HG02610 (cell line): ENCODE data around the gene AP1M2.
"Not testable (repeated sequence)": the region's sequence is repeated elsewhere in the genome, so short reads cannot be mapped to it uniquely, and the experiment has no call there.

Experiments
- ATAC-seq: cut with Tn5 transposase; IDR thresholded peaks from one replicate; pipeline ENCODE4 v1.9.1; 2021; ENCODE audit warnings: mild to moderate bottlenecking, moderate library complexity; ENCODE audit not compliant: unreplicated experiment

AP1M2 gene

DNA sequence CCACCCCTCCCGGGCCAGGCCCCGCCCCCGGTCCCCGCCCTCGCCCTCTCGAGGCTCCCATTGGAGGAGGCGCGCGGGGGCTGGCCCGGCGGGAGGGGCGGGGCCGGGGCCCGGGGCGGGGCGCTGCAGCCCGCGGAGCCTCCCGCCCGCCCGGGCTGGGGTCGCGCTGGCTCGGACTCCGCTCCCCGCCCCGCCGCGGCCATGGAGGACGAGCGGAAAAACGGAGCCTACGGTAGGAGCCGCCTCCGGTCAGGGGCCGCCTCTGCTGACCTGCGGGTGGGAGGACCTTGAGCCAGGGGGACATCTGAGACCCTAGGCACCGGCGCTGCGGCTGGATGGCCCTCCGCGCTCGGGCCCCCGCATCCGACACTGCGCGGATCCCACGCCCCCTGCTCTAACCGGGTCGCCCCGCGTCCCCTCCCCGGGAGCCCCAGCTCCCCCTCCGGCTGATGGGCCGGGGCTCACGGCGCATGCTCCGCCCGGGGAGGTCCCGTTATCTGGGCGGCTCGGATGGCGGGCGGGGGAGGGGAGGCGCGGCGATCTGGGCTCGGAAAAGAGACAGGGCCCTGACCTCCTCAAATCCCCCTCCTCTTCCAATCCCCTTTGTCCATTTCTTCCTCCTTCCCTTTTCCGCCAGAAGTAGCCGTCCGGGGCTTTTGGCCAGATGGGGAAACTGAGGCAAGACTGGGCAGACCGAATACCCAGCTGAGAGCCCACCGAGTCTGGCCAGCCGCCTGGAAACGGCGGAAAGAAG is 15.4 kb upstream of the AP1M2 start:
- peak; percentile 56 for ATAC-seq

DNA sequence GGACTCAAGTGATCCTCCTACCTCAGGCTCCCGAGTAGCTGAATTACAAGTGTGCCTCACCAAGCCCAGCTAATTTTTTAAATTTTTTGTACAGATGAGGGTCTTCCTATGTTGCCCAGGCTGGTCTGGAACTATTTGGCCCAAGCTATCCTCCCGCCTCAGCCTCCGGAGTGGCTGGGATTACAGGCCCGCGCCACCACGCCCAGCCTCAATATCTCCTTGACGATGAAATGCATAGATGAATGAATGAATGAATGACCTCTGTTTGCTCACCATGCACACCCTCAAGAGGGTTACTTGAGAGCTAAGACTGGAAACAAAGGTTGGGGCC is 14.9 kb upstream of the AP1M2 start:
- no peak for ATAC-seq

DNA sequence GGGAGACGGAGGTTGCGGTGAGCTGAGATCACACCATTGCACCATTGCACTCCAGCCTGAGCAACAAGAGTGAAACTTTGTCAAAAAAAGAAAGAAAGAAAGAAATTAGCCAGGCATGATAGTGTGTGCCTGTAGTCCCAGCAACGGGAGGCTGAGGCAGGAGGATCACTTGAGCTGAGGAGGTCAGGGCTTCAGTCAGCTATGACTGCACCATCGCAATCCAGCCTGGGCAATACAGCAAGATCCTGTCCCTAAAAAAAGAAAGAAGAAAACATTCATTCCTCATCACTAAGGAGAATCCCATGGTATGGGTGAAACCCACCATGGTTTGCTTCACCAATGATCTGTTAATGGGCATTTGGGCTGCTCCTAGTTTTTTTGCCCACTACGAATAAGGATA is 13.0 kb upstream of the AP1M2 start:
- no peak for ATAC-seq

DNA sequence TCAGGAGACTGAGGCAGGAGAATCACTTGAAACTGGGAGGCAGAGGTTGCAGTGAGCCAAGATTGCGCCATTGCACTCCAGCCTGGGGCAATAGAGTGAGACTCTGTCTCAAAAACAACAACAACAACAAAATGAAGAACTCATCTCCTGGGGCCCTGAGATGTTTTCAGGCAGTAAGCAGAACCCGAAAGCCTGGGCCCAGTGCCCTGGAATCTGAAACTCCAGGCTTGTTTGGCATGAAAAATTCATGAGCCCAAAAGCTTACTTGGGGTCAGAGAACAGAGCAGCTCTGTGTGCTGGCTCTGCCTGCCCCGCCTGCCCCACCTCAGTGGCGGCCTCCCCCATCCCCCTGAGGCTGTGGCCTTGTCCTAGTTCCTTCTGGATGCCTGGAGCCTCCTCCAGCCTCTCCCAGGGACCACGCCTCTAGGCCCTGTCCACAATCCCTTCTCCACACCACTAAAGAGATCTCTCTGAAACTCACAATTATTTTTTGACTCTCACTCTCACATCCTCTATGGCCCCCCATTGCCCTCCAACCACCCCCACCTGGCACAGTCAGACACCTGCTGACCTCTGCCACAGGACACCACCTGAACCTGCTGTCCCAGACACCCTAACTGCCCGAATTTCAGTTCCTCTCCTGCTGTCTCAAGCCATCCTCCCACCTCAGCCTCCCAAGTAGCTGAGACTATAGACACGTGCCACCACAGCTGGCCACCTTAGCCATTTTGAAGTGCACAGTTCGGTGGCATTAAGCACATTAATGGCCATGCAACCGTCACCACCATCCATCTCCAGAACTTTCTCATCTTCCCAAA is 6.9 kb upstream of the AP1M2 start:
- ATAC-seq: no peak

DNA sequence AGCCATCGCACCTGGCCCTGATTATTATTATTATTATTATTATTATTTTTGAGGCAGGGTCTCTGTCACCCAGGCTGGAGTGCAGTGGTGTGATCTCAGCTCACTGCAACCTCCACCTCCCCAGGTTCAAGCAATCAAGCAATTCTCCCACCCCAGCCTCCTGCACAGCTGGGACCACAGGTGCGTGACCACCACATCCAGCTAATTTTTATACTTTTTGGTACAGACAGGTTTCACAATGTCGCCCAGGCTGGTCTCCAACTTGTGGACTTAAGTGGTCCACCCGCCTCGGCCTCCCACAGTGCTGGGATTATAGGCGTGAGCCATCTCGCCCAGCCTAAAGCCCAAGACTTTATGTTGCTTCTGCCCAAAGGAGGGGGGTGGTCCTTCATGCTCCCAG is 6.0 kb upstream of the AP1M2 start:
- ATAC-seq: no peak

DNA sequence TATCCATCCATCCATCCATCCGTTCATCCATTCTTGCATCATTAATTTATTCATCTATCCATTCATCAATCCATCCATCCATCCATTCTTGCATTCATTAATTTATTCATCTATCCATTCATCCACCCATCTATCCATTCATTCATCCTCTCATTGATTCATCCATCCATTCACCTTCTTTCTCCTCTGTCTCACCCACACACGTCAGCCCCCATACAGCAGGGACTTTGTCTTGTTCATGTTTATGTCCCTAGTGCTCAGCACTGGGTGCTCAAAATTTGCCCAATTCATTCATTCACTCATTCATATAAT is 683 bp upstream of the AP1M2 start:
- no peak for ATAC-seq

DNA sequence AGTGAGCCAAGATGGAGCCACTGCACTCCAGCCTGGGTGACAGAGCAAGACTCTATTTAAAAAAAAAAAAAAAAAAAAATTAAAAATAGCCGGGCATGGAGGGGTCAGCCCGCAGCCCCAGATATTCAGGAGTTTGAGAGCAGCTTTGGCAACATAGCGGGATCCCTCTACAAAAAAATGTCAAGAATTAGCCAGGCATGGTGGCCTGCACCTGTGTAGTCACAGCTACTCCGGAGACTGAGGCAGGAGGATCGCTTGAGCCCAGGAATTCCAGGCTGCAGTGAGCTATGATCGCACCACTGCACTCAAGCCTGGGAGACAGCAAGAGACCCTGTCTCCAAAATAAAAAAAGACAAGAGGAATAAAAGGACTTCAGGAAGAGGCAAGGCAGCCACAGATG is 716 bp downstream of the AP1M2 start:
- ATAC-seq: no peak

DNA sequence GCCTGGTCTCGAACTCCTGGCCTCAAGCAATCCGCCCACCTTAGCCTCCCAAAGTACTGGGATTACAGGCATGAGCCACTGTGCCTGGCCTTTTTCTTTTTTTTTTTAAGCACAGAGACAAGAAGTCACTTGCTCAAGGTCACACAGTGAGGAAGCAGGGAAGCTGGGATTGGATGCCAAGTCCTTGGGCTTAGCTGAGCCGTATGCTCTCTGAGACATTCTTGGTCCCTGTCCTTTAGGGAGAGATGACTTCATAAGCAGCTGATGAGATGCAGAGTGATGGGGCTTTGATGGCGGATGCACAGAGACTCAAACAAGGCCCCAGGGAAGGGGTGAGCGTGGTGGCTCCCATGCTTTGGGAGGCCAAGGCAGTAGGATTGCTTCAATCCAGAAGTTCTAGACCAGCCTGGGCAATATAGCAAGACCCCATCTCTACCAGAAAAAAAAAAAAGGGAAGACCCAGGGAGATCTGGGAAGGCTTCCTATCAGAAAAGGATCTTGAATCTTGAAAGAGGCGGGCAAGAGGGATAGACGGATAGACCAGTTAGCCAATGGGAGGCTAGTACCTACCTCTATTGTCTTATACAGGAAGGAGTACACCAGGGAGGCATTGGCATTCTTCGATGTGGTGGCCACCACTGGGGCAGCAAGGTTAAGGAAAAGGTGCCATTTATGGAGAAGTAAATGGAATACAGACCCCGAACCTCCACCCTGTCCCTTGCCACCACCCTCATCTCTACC is 3.9 kb downstream of the AP1M2 start:
- no peak for ATAC-seq

DNA sequence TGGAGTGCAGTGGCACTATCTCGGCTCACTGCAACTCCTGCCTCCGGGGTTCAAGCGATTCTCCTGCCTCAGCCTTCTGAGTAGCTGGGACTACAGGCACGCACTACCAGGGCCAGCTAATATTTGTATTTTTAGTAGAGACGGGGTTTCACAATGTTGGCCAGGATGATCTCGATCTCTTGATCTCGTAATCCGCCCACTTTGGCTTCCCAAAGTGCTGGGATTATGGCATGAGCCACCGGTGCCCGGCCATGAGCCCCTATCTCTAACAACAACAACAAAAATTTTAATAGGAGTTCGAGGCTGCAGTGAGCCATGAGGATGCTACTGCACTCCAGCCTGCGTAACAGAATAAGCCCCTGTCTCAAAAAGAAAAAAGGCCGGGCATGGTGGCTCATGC is 5.0 kb downstream of the AP1M2 start:
- ATAC-seq: no peak

DNA sequence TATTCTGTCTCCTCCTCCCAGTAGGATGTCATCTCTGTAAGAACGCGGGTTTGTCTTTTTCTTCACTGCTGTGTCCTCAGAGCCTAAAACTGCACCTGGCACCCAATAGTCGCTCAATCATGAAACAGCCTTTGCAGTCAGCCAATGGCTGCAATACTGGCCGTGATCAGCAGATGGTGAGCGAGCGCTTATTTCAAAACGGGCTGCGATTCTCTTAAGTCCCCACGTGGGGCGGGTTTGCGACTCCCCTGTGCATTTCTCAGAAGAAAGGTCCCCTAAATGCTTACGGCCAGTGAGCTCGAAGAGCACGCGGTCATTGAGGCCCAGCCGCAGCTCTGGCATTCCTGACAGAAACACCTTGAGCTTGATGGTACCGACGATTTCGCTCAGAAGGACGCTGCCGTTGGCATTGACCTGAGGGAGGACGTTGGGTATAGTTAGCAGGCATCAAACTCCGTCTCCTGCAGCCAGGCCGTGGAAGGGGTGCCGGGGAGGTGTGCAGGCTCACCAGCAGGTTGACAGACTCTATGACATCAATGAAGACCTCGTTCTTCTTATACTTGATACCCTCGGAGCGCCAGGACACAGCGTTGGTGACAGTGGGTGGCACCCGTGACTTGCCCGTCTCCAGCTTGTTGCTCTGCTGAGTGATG is 6.0 kb downstream of the AP1M2 start:
- peak; percentile 58 for ATAC-seq

DNA sequence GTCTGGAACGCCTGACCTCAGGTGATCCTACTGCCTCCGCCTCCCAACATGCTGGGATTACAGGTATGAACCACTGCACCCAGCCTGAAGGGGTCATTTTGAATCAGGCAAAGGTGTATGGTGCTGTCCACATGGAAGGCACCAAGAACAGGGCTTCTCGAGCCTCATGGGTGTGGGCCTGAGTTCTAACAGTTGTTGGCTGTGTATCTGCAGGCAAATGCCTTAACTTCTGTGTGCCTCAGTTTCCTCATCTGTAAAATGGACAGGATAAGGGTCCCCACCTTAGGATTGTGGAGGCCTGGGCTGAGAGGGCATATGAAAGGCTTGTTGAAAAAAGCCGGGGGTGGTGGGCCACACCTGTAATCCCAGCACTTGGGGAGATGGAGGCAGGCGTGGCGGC is 9.2 kb downstream of the AP1M2 start:
- no peak for ATAC-seq

DNA sequence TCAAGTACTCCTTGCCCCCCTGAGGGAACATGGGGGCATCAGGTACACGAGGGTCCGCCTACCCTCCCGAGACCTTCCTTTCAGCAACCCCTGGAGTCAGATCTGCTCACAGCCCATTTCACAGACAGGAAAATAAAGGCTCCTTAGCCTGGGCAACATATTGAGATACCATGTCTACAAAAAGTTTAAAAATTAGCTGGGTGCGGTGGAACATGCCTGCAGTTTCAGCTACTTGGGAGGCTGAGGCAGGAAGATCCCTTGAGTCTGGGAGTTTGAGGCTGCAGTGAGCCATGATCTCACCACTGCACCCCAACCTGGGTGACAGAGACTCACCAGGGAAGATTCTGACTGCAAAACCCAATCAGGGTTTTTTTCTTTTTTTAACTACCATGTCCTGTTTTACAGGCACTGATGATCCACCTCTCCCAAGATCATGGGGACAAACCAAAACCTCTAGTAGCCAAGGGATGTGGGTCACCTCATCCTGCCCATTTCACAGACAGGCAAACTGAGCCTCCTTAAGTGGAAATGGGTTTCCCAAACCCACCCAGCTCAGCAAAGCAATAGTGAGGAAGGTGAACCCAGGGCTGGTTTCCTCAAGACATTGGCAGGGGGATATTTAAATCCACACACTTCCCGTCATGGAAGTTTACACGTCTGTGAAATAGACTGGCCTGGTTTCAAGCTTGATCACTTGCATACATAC is 11.9 kb downstream of the AP1M2 start:
- no peak for ATAC-seq

DNA sequence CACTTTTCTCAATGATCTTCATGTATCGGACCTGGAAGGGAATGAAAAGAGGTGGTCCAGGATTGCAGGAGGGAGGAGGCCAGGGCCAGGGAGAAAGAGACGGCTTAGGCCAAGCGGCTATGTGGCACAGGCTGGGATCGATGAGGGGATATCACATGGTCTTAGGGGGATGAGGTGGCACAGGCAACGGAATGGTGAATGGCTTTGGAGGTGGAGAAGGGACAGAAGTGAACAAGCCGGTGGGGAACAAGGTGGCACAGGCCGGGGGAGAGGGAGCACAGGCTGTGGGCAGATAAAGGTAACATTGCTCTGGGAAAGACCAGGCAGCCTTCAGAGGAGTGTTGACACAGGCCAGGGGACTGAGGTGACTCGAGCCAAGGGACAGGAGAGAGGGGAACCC is 12.7 kb downstream of the AP1M2 start:
- ATAC-seq: no peak

DNA sequence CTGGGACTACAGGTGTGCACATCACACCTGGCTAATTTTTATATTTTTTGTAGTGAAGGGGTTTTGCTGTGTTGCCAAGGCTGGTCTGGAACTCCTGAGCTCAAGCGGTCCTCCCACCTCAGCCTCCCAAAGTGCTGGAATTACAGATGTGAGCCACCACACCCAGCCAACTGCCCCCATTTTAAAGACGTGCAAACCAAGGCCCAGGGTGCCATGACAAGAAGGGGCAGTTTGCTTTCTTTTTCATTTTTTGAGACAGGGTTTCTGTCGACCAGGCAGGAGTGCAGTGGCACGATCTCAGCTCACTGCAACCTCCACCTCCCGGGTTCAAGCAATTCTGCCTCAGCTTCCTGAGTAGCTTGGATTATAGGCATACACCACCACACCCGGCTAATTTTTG is 13.3 kb downstream of the AP1M2 start:
- ATAC-seq: not testable (repeated sequence)

DNA sequence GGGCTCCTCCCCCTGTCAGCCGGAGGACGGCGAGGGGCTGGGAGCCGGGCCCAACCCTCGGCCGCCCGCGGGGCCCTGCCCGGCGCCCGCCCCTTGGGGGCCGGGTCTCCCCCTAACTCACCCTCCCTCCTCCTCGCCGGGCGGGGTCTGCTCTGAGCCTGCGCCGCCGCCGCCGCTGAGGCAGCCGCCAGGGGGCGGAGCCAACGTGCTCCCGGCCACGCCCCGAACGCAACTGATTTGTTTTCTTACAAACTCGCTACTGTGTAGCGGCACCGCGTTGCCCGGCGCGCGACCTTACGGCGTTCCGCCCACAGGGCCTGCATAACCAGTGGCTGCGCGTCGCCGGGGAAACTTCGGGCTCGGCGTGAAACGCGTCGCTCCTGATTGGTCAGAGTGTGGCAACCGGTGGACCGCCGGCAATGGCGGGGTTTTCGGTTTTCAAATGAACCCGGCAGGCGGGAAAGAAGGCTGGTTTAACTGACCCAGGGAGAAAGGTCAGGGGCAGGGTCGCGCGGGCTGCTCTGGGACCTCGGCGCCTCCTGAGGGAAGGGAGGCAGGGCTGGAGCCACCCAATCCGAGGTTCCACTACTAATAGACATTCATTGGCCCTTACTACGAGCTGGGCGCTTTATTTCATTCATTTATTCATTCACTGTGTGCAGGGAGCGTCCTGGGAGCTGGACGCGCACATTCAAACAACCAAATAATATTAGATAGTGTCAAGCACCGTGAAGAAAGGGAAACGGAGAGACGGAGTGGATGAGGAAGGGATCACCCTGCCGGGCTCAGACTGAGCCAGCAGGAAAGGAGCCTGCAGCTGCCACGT is 18.1 kb downstream of the AP1M2 start, which contains the start of gene CDKN2D:
TSS of gene CDKN2D (minus strand) at position 154 of the 826 bp plus-strand sequence. CDS start 326 bp downstream, outside the sequence.
- ATAC-seq: peak; percentile 71

DNA sequence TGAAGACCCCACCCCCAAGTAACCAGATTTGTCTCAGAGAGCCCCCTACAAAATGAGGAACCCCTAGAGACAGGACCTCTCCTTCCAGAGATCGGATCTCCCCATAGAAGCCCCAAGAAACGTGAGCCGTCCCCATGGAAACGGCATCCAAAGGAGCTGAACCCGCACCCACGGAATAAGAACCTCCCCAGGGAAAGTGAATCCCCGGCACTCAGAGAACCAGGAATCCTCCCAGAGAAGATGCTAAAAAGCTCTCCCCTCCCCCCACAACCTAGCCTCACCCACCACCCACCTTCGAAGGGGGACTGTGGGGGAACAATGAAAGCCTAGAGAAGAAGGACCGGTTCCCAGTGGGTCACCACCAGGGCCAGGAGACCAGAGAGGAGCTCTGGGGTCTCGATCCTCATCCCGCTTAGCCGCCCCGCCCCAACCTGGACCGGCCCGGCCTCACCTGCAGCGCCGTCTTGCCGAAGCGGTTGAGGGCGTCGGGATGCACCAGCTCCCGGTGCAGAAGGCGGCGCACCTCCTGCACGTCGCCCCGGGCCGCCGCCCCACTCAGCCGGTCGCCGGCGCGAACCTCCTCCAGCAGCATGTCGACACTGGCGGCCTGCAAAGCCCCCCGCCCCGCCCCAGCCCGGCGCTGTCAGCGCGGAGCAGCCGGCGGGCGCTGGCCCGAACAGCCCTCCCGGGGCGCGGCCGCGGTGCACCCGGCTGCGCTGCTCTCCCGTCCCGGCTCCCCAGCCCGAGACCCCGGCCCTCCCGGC is 18.9 kb downstream of the AP1M2 start:
- ATAC-seq: peak; percentile 3

DNA sequence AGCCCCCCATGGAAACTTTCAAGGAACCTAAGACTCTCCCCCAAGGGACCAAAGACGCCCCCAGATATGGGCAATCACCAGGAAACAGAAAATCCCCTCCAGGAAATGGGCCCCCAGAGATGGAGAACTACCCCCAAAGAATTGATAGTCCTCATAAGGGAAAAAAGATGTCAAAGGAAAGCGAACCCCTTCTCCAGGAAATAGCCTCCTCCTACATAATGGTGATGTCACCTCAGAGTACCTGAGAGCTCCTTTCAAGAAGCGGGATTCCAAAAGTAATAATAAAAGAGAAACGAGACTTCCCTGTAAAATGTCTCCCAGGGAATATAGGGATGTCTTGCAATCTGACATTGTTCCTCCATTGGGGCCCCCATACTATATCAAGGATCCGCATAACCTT is 19.5 kb downstream of the AP1M2 start:
- ATAC-seq: no peak

DNA sequence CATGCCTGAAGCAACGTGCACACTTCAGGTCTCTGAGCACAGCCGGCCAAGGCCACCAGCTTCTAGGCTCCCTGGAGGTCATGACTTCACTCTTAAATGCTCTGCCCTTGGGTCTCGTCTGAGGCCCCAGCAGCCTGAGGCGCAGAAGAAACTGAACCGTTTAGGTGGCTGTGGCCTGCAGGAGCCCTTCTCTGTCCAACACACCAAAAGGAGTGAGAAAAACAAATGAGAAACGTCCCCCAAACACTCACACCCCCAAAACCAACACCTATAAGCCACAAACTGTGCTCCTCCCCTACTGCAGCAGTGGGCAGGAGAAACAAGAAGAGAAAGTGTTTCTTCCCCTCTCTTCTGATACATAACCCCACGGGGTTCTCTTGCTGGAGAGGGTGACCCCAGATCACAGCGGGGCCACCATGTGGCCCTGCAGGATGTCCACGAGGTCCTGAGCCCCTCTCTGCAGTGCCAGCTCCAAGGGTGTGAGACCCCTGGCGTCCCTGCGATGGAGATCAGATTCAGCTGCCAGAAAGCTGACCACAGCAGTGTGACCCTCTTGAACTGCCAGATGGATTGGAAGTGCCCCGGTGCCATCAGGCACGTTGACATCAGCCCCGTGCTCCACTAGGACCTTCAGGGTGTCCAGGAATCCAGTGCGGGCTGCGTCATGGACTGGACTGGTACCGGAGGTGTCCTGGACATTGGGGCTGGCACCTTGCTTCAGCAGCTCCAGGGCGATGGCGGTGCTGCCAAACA is 20.3 kb downstream of the AP1M2 start:
- ATAC-seq: no peak

DNA sequence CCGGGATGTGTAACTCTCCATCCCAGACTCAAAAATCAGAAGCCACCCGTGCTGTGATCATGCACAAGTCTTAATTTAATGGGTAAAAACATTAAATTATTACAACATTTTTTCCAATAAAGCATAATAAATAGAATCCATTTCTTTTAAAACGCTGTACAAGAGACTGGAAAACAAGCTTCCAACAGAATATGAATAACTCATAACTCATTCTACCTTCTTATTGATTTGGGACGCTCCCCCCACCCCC is 20.8 kb downstream of the AP1M2 start:
- ATAC-seq: no peak
